ENCODE results near the gene BCAT1. TPM values are rescaled to one million over a fixed set of nuclear protein-coding genes. Genes with fewer than 3 reads are reported as not detected.

Gene BCAT1
- total and polyA plus RNA-seq, 9 of the 15 experiments (the other 6 are each of a cell fraction or from before 2014, with no cell fraction given): 38.5 to 157 (median 66.8) TPM

- no peak for TF ChIP-seq STAT5A (IDR thresholded peaks at IDR 0.05; ENCODE audit: borderline replicate concordance, low read length)
Measured at GRCh38 chr12:24898185-24898584, 50.7 kb downstream of the BCAT1 start (continued).

- peaks cover 49% of the 10 kb centered on the region; the same call in 2 of the 3 replicates for H3K36me3 ChIP-seq (ENCODE audit: control insufficient read depth, insufficient read depth, low read length)
- no peaks in the 10 kb centered on the region for H3K9me3 ChIP-seq (replicated peaks; ENCODE audit: control insufficient read depth, insufficient read depth, low read depth, low read length)
- H3K4me2 ChIP-seq (ENCODE audit: insufficient read depth, low read length): no peak overlapping the region
- peaks cover 57% of the 10 kb centered on the region for H3K79me2 ChIP-seq (ENCODE audit: control insufficient read depth, insufficient read depth, low read length)
- ChIA-PET CTCF (ENCODE audit: low intra/inter-chr PET ratio) (no interaction called here), POLR2A (interaction anchor here (2.8 kb wide), 1 partner anchor 41 kb away, joined by 6 read pairs; no protein-coding TSS in a partner anchor)
- BruUV-seq (replicated peaks): no TSS peak
- no peak for TF ChIP-seq MED1 (CRISPR knock-in tag; IDR thresholded peaks at IDR 0.05; ENCODE audit: borderline replicate concordance)
- no peak for TF ChIP-seq KDM5B (IDR thresholded peaks at IDR 0.05; ENCODE audit: insufficient replicate concordance, low read depth, low read length)
- TF ChIP-seq DLX4 (CRISPR knock-in tag; IDR thresholded peaks at IDR 0.05): no peak
- no peak for TF ChIP-seq TCF7 (IDR thresholded peaks at IDR 0.05; ENCODE audit: borderline replicate concordance)
- TF ChIP-seq, protein P1, sequence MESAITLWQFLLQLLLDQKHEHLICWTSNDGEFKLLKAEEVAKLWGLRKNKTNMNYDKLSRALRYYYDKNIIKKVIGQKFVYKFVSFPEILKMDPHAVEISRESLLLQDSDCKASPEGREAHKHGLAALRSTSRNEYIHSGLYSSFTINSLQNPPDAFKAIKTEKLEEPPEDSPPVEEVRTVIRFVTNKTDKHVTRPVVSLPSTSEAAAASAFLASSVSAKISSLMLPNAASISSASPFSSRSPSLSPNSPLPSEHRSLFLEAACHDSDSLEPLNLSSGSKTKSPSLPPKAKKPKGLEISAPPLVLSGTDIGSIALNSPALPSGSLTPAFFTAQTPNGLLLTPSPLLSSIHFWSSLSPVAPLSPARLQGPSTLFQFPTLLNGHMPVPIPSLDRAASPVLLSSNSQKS (CRISPR knock-in tag; IDR thresholded peaks at IDR 0.05): no peak
- TF ChIP-seq, protein P2, sequence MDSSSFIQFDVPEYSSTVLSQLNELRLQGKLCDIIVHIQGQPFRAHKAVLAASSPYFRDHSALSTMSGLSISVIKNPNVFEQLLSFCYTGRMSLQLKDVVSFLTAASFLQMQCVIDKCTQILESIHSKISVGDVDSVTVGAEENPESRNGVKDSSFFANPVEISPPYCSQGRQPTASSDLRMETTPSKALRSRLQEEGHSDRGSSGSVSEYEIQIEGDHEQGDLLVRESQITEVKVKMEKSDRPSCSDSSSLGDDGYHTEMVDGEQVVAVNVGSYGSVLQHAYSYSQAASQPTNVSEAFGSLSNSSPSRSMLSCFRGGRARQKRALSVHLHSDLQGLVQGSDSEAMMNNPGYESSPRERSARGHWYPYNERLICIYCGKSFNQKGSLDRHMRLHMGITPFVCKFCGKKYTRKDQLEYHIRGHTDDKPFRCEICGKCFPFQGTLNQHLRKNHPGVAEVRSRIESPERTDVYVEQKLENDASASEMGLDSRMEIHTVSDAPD (CRISPR knock-in tag; IDR thresholded peaks at IDR 0.05): no peak
- TF ChIP-seq, protein P3, sequence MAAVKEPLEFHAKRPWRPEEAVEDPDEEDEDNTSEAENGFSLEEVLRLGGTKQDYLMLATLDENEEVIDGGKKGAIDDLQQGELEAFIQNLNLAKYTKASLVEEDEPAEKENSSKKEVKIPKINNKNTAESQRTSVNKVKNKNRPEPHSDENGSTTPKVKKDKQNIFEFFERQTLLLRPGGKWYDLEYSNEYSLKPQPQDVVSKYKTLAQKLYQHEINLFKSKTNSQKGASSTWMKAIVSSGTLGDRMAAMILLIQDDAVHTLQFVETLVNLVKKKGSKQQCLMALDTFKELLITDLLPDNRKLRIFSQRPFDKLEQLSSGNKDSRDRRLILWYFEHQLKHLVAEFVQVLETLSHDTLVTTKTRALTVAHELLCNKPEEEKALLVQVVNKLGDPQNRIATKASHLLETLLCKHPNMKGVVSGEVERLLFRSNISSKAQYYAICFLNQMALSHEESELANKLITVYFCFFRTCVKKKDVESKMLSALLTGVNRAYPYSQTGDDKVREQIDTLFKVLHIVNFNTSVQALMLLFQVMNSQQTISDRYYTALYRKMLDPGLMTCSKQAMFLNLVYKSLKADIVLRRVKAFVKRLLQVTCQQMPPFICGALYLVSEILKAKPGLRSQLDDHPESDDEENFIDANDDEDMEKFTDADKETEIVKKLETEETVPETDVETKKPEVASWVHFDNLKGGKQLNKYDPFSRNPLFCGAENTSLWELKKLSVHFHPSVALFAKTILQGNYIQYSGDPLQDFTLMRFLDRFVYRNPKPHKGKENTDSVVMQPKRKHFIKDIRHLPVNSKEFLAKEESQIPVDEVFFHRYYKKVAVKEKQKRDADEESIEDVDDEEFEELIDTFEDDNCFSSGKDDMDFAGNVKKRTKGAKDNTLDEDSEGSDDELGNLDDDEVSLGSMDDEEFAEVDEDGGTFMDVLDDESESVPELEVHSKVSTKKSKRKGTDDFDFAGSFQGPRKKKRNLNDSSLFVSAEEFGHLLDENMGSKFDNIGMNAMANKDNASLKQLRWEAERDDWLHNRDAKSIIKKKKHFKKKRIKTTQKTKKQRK (IDR thresholded peaks at IDR 0.05; ENCODE audit: borderline replicate concordance, low read depth, low read length): no peak
- TF ChIP-seq ERF (CRISPR knock-in tag; IDR thresholded peaks at IDR 0.05): no peak
- TF ChIP-seq FOXP4 (CRISPR knock-in tag; IDR thresholded peaks at IDR 0.05; ENCODE audit: borderline replicate concordance): no peak
- H3K27ac ChIP-seq (ENCODE audit: extremely low read depth, low read depth, low read length): no peak overlapping the region
- 73% methylated on average over 6 of the region's 6 CpGs for WGBS (ENCODE audit: insufficient coverage, low coverage, missing lambda C conversion rate)
- H4K20me1 ChIP-seq (replicated peaks; ENCODE audit: control insufficient read depth, insufficient read depth, low read length): no peaks in the 10 kb centered on the region
- ATAC-seq (no peak), DNase-seq (ENCODE audit: extremely low read depth in 1 of 4, low spot score in 3 of 4) (no peak), FAIRE-seq (no peak)
- no peaks in the 10 kb centered on the region for H3K9me1 ChIP-seq (ENCODE audit: control insufficient read depth, insufficient read depth, low read length)
- no peak overlapping the region for H3K4me3 ChIP-seq
- no peak overlapping the region for H3K9ac ChIP-seq (ENCODE audit: insufficient read depth in 1 of 2, low read depth in 2 of 2, low read length in 2 of 2)
- H2AFZ ChIP-seq (ENCODE audit: low read depth, low read length): no peak overlapping the region
- no peaks in the 10 kb centered on the region for H3K27me3 ChIP-seq (ENCODE audit: control insufficient read depth in 2 of 2, insufficient read depth in 2 of 2, low read length in 2 of 2)
- peaks cover 0 to 3% of the 10 kb centered on the region in 2 experiments; a peak in 1 of 5 replicates for H3K4me1 ChIP-seq (replicated peaks in 1 of 2; ENCODE audit: control insufficient read depth in 2 of 2, insufficient read depth in 2 of 2, low read length in 2 of 2)
- intact Hi-C loops (cut with micrococcal nuclease): no loop called here
- in situ Hi-C loops (cut with MboI): no loop called here
Measured at GRCh38 chr12:24896171-24896570, 52.7 kb downstream of the BCAT1 start.
